GM06990 (cell line): Measurements from ENCODE around the gene ADAT3.

Experiments used
- DNase-seq: peaks from one replicate; pipeline ENCODE4 v3.0.0-alpha.2; 2011; ENCODE audit not compliant: insufficient read length; ENCODE audit errors: extremely low read depth
- H3K27me3 ChIP-seq: replicated peaks from 2 replicates; pipeline ENCODE4 v1.6.0; 2011; ENCODE audit warnings: low read length; ENCODE audit not compliant: control insufficient read depth, insufficient read depth
- H3K36me3 ChIP-seq: 2 replicates; pipeline ENCODE4 v1.5.1; 2011; ENCODE audit warnings: low read length; ENCODE audit not compliant: control insufficient read depth, insufficient read depth
- H3K4me3 ChIP-seq: replicated peaks from 2 replicates; pipeline ENCODE4 v1.5.1; 2011; ENCODE audit warnings: low read depth, mild to moderate bottlenecking, control low read depth, low read length
- TF ChIP-seq, protein P1 (sequence below): IDR thresholded peaks from 2 replicates; pipeline ENCODE4 v1.5.1; 2011; ENCODE audit warnings: low read length, control low read depth, mild to moderate bottlenecking, inconsistent platforms; ENCODE audit not compliant: insufficient read depth, poor library complexity, severe bottlenecking

ADAT3 gene

DNA sequence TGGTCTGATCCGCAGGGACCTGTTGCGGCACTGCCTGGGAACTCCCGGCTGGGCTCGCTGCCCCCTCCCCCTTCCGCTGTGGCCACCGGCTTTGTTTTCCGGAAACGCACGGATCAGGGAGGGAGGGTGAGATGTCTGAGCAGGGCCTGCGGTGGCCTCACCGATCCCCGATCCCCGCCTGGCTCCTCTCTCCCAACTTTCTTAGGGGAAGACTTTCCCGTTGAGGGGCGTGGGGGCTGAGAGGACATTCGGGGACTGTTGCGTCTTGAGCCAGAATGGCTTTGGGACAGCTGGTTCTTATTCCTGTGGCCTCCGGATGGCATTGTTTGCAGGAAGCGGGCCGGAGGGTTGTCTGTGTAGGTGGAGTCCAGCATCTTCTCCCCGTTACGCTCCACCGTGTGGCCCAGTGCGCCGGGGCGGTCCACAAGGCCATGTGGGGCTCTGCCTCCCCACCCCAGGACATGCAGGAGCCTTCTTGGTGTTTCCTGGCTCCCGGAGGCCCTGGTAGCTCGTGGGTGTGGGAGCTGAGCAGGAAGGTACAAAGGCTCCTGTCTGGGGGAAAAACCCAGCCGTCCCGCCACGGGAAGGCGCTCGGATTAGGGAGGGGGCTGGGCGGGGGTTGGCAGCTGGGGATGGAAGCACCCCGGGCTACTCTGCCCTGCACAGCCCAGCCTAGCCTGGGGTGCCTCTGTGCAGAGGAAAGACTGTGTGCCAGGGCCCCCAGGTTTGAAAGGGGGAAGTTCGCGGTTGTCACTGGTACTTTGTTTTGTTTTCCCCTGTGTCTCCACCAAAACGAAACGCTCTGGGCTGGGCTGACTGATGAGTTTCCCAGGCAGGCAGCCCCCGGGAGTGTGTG lies 37.1 kb downstream of the ADAT3 start:
- TF ChIP-seq, protein P1, sequence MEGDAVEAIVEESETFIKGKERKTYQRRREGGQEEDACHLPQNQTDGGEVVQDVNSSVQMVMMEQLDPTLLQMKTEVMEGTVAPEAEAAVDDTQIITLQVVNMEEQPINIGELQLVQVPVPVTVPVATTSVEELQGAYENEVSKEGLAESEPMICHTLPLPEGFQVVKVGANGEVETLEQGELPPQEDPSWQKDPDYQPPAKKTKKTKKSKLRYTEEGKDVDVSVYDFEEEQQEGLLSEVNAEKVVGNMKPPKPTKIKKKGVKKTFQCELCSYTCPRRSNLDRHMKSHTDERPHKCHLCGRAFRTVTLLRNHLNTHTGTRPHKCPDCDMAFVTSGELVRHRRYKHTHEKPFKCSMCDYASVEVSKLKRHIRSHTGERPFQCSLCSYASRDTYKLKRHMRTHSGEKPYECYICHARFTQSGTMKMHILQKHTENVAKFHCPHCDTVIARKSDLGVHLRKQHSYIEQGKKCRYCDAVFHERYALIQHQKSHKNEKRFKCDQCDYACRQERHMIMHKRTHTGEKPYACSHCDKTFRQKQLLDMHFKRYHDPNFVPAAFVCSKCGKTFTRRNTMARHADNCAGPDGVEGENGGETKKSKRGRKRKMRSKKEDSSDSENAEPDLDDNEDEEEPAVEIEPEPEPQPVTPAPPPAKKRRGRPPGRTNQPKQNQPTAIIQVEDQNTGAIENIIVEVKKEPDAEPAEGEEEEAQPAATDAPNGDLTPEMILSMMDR: no peak
- peak; percentile 83 for DNase-seq
- no peaks in the 10 kb centered on the region for H3K27me3 ChIP-seq
- H3K36me3 ChIP-seq: no peaks in the 10 kb centered on the region
- H3K4me3 ChIP-seq: peak overlapping the region; percentile 83

DNA sequence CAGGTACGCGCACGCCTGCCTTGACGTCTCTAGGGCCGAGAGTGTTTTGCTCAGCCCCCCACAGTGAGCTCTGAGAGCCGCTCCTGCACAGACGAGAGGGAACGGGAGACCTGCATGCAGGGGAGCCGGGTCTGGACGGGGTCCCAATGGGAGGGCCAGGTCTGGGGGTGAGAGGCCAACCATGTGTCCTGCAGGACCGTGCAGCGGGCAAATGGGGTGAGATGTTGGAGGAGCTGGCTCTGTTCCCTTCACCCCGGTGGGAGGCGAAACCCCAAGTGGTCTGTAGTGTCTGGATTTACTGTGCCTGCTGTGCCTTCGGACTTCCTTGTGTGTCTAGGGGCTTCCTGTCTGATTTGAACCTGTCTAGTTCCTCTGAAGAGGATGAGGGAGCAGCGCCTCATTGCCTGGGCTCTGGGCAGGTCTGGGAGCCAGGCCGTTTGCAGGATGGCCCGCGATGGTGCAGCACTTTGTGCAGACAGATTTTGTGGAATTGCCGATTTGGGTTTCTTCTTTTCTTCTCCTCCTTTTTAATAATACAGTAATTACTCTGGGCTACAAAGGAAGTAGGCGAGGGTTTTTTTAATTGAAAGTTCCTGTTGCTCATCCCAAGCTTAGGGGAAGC lies 37.8 kb downstream of the ADAT3 start:
- Histone ChIP-seq H3K27me3 (no peaks in the 10 kb centered on the region), H3K36me3 (no peaks in the 10 kb centered on the region), H3K4me3 (peak overlapping the region; percentile 83)
- peak; percentile 36 for DNase-seq
- TF ChIP-seq, protein P1: no peak

DNA sequence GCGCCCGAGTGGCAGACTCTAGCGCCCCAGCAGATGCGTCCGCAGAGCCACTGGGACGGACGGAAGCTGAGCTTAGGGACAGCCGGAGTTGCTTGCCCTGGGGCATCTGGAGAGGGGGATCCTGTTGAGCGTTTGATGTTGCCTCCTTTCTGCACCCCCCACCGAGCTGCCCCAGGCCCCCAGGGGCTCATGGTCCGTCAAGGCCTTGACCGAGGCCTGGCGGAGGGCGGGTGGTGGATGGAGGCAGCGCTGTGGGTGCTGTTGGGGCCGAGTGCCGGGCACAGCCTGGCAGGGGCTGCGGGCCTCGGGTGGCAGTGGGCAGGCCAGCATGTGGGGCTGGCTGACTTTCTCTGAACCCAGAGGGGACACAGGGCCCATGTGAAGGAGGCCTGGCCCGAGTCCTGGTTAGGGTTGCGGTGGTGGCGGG lies 38.5 kb downstream of the ADAT3 start:
- Histone ChIP-seq H3K36me3 (no peaks in the 10 kb centered on the region), H3K27me3 (no peaks in the 10 kb centered on the region), H3K4me3 (peak overlapping the region; percentile 83)
- DNase-seq: no peak
- TF ChIP-seq, protein P1: no peak

DNA sequence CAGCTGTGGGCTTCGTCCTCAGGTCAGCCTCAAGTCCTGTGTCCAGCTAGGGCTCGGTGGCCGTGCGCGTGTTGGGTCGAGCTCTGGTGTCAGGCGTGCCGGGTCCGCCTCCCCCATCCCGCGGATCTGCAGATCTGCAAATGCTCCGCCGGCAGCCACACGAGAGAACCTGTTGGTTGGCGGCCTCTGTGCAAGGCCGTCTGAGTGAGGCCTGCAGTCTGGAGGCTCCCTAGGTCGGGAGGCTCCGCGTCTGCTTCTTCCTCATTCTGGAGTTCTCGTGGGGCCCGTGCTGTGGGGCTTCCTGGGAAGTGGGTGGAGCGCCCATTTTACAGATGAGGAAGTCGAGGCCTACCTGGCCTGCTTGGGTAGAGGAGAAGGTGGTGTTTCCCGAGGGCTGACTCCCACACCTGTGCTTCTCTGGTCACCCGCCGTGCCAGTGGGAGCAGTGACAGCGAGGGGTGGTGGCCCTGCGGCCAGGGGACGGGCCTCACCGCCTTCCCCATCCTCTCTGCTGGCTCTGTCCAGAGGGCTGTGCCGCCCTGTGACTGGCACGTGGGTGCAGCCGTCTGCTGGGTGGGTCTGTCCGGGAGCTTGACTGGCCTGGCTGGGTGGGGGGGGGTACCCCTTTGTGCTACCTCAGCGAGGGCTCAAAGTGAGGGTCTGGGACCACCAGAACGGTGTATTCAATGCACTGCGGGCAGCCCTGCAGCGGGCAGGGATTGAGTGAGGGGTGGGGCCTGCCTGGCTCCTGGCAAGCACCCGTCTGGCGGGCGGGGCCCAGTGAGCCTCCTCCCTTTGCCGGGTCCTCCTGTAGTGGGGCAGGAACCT lies 39.1 kb downstream of the ADAT3 start:
- no peaks in the 10 kb centered on the region for H3K27me3 ChIP-seq
- peak; percentile 20 for DNase-seq
- H3K4me3 ChIP-seq: no peak overlapping the region
- TF ChIP-seq, protein P1: no peak
- no peaks in the 10 kb centered on the region; the same call in 1 of the 2 replicates for H3K36me3 ChIP-seq

DNA sequence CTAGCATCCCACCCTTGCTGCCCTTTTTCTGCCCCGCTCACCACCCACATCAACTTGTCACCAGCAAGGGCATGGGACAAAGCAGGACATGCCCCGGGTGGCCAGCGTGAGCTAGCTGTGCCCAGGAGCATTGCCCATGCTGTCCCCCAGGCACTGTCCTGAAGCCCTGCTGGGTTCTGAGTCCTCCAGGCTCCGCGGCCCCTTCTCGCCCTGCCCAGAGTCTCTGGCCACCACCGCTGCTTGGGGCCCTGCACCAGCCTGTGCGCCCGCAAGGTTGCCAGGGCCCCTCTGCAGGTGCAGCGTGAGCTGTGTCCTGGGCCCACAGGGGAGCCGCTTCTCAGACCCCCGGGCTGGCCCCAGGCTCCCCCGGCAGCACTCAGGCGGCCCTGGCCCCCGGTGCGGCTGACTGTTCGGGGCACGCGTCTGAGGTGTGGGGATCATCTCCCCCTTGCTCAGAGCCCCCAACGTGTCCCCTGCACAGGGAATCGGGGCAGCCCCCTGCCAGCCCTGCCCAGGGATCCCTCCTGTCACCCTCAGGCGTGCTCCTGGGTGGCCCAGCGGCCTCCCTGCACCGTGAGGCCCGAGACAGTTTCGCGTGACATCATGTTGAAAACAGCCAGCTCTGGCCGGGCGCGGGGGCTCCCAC lies 39.8 kb downstream of the ADAT3 start:
- Histone ChIP-seq H3K27me3 (no peaks in the 10 kb centered on the region), H3K36me3 (peaks cover 3% of the 10 kb centered on the region), H3K4me3 (no peak overlapping the region)
- TF ChIP-seq, protein P1: no peak
- DNase-seq: no peak
